DOHH2 (cell line): Measurements from ENCODE around the gene THEM5.

ENCODE experiments used
- CTCF ChIP-seq: fragments of 200-600 bp; sonication (generic); IDR thresholded peaks from one replicate; pipeline ENCODE4 v1.5.1; 2014; ENCODE audit warnings: antibody characterized with exemption, mild to moderate bottlenecking, low read depth, low read length; ENCODE audit not compliant: poor library complexity, severe bottlenecking
- EZH2phosphoT487 ChIP-seq: fragments of 200-600 bp; sonication (generic); IDR thresholded peaks from 2 replicates; pipeline ENCODE4 v1.6.1; 2017; ENCODE audit warnings: borderline replicate concordance, mild to moderate bottlenecking, antibody characterized with exemption, low read length, moderate library complexity, mixed read lengths

- TF ChIP-seq CTCF (no peak), EZH2phosphoT487 (no peak)
These were observed 48.3 kb downstream of the THEM5 start, which contains the start of gene LINGO4 for GRCh38 chr1:151805066-151805820.
